GM21717 (cell line): ENCODE data around the gene PAK1.
A peak's percentile ranks its signal among the peaks of the same experiment; 100 is the strongest.
"Not testable (repeated sequence)": the region's sequence is repeated elsewhere in the genome, so short reads cannot be mapped to it uniquely, and the experiment has no call there.

ENCODE experiments used
- ATAC-seq: cut with Tn5 transposase; IDR thresholded peaks from one replicate; pipeline ENCODE4 v1.9.1; 2021; ENCODE audit warnings: mild to moderate bottlenecking, moderate library complexity; ENCODE audit not compliant: unreplicated experiment

The PAK1 gene

DNA sequence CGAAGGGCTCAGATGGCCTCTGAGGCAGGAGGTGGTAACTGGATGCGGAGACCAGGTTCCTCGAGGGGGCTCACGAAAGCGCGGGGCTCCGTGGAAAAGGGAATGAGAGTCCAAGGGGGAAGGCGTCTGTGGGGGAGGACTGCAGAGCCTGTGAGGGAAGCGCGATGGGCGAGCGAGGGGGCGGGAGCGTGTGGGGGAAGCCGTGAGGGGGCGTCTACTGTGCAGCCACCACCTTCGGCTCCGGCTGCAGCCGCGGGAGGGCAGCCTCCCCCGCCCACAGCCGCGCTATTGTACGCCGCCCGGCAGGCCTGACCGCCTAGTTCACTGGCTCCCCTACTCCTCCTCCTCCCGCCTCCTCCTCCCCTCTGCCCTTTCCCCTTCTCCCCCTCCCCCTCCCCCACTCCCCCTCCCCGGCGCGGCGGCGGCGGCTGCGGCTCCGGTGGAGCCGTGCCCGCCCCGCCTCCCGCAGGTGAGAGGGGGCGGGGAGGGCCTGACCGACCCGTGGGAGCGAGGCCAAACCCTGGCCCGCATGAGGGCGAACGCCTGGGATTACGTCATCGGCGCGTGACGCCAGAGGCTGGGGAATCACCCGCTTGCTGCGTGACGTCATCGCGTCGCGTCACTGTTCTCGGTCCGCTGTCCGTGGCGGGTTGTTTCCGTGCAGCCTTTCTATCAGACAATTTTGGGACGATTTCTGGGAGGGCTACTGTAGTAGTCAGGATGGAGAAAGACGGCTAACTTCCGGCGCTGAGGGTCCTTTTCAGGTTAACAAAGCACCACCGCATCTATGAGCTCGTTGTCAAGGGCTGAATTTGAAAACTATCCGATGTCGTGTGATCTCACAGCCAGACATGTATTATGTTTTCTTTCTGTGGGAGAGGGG is at the start of gene PAK1:
Gene PAK1 (minus strand): TSS at position 294 of the 883 bp plus-strand sequence. CDS start 81,574 bp downstream, outside the sequence.
- ATAC-seq = peak; percentile 51

DNA sequence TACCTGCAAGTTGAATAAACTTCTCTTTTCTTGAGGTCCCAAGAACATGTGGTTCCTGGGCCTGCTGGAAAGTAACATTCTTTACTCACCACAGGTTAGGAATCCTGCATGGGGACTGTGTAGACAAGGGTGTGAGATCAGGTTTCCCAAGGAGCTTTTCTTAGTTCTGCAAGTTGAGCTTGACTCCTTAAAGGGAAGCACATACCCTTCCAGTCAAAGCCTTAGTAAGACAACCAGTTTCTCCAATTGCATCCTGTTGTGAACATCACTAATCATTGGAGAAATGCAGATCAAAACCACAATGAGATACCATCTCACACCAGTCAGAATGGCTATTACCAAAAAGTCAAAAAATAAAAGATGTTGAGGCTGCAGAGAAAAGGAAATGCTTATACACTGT is 48.3 kb upstream of the PAK1 start:
- ATAC-seq = no peak

DNA sequence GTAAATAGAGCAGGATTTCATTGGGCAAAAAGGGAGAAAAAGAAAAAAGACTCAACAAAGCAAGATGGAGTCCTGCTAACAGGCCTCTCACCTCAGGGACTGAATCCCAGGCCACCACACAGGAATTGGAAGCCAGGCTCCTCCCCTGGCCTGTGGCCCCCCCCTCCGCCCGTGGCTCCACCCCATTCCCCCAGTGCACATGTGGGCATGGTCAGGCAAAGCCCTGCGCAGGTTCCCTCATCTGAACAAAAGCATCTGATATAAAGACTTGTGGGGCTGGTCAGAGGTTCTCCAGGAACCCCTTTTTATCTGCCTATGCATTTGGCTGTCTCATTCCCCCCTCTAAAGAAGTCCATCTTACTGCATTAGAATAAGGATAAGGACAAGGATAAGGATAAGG is 46.0 kb upstream of the PAK1 start:
- ATAC-seq = no peak

DNA sequence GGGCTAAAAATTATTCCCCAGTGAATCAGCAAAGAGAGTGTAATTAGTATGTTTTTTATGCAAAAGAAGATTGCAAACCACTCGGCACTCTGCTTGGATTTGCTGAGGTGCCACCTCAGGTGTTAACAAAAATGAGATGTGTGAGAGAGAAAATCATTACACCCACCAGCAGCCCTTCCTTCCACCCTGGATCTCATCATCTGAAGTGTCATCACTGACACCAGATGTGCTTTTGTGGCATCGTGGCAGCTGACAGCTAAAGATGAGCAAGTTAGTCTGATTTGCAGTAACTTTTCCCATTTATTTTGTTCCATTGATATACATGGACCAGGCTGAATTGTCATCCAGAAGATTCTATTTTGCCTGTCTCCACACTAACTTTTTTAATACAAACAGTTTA is 44.6 kb upstream of the PAK1 start:
- ATAC-seq = no peak

DNA sequence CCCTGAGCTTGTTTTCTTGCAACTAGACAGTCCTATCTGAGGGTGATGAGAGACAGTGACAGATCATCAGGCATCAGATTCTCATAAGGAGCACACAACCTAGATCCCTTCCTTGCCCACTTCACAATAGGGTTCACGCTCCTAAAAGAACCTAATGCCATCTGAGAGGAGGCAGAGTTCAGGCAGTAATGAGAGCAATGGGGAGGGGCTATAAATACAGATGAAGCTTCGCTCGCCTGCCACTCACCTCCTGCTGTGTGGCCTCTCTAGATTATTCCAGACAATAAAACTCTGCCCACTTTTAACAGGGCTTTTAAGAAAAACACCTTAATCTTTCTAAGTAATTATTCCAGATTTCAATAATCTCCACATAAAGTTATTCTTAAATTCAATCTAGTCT is 43.9 kb upstream of the PAK1 start:
- ATAC-seq = no peak

DNA sequence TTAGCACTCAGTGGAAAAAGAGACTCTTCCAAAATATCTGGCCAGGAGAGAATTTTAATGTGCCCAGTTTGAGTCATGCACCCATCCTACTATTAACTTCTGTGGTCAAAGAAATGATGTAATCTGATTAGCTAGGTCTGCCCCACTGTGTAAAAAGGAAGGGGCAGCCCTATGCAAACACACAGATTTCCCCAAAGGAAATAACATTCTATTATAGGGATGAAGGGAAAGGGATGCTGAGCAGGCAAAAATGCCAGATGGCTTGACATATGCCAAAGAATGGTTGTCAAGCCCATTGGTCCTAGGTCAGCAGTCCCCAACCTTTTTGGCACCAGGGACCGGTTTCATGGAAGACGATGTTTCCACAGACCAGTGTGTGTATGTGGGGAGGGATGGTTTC is 43.3 kb upstream of the PAK1 start:
- ATAC-seq = no peak

DNA sequence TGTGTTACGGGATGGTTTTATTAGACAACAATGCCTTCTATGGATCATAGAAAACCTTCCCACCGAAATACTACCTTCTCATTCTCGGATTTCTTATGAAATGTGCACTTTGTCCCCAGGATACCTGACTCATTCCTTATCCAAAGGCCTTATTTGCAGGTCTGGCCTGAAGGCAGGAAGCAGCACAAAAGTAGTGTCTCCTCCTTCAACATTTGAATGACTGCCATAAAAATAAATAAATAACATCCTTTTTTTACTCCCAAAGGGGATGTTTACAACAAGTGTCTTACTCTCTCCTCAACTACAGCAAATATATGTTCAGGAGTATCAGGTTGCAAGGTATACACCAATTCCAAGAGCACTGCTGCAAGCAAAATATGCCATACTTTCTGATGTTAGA is 41.6 kb upstream of the PAK1 start:
- ATAC-seq = no peak

DNA sequence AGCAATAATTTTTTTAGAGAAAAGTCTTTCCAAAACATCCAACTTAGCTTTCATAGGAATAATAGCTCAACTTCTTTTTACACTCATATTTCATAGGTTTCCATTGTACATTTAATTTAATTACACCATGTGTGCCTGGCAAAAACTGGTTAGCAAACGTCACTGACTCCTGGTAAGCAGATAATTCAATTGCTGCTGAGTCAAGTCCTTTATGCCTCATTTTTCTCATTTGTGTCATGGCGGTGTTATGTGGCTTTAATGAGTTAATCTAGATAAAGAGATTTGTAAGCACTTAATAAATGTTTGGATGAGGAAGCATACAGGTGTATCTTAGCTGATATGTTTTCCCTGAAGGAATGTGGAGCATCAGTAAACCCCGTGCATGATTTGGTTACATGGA is 41.2 kb upstream of the PAK1 start:
- no peak for ATAC-seq

DNA sequence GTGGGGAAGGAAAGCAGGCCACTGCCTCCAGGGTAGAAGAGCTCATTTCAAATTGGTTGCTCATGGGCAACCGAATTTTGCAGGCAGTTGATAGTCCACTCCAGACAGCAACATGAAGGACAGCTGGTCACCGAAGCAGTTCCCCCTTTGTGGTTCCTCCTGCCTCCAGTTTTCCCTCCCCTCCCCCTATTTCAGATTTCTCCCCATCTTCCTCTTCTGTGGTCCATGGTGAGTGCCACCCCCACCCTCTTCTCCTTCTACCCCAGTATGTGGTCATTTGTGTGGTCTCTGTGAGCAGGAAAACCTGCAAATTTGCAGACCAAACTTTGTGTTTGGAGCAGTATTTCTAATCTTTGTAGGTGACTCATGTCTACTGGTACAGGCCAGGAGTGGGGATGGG is 38.2 kb upstream of the PAK1 start:
- no peak for ATAC-seq

DNA sequence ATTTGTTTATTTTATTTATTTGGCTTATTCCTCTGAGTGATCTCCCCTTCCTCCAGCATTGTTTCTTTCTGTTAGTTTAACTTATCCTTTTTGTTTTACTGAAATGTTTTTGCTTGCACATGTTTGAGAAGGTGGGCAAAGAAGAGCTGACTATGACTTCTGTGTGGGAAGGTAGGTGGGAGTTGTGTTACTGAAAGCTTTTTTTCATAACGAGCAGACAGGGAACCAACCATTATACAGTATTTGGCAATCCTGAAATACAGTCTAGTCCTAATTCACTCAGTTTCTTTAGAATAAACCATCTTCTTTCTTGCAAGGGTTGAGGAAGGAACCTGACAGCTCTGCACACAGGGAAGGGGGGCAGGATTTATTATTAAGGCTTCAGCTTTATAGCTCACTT is 37.0 kb upstream of the PAK1 start:
- no peak for ATAC-seq

DNA sequence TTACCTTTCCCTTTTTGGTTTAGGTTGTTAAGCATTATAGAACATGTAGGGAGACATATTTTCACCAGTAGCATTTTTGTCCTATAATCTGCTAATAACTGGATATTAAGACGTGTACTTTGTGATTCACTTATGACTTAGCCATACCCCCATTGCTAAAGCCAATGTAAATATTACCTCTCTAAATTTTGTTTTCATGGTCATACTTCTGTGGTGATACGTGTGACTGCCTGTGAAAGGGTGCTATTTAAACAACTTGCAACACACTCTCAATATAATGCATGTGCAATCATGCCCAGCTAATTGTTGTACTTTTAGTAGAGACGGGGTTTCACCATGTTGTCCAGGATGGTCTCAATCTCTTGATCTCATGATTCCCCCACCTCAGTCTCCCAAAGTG is 36.2 kb upstream of the PAK1 start:
- ATAC-seq = no peak

DNA sequence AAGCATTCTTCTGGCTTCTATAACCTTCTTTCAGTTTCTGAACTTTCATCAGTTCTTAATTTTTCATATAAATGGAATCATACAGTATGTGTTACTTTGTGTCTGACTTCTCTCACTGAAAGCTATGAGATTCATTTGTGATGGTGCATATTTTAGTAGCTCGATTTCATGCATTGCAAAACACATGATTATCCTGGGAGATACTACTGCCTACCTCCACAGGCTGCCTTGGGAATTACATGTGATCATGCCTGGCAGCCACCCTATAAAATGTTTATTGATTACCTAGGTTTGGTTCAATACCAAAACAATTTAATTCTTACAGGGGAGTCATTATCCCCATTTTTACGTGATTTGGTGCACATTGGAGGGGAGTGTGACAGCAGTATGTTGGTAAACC is 34.1 kb upstream of the PAK1 start:
- no peak for ATAC-seq

DNA sequence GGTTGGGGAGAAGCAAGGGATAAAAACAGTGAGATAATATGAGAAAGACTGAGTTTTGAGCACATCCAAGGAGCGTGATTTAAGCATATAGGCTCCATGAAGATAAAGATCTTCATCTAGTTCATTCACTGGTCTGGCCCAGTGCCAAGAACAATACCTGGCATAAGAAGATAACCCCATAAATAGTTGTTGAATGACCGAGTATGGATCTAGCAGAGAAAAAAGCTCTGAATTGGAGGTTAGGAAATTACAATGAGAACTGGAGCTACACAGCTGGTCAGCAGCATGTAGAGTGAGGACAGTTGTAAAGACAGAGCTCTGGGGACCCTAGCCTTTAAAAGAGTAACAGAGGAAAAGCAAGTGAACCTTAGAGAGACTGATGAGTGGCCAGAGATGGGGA is 33.0 kb upstream of the PAK1 start:
- ATAC-seq = no peak

DNA sequence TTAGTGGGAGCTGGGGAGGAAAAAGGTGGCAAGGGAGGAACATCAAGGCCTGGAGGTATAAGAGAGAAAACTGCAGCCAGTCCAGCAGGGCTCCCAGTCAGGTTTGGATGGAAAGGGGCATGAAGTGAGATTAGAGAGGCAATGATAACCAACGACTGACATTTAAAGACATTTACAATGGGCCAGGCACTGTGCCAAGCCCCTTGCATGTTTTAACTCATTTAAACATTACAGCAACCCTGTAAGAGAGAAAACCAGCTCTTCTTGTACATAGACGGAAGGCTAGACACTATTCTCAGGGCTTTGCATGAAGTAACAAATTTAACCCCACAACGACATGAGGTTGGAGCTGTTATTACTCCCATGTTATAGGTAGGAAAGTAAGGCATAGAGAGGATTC is 32.1 kb upstream of the PAK1 start:
- ATAC-seq = no peak

DNA sequence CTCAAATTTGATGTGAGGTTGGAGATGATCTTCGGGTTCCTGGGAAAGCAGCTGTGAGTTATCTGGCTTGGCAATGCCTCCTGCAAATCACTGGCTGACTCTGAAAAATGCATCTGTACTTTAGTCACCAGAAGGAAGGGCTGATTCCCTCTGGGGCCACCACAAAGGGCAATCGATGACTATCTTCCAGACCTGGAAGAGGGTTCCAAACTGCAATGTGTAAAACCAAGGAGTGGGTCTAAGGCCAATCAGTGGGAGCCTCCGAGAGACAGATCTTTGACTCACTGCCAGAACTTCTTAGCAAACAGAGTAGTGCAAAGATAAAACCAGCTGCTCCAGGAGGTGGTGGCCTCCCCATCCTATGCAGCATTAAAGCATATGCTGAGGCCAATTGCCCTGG is 29.1 kb upstream of the PAK1 start:
- ATAC-seq = no peak

DNA sequence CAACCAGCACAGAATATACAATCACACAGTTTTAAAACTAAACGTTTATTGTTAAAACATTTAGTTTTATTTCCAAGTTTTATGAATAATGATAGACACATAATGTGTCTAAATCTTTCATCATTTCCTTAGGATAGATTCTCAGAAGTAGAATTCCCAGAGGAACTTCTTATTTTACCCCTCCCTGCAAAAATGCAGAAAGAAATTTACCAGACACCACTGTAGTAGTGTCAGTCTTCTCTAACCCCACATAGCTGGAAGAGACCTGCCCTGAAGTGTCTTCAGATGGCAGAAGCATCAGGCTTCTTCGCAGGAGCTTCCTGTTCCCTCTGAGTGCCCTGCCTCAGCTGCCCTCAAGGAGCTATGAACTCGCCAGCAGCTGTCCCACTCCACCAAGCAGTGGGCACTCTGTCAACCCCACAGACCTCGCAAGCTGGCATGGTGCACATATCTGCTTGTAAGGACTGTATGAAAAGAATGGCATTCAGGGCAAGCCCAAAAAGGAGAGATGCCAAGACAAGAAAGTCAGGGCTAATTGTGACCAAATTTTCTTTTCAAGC is 28.5 kb upstream of the PAK1 start:
- no peak for ATAC-seq

DNA sequence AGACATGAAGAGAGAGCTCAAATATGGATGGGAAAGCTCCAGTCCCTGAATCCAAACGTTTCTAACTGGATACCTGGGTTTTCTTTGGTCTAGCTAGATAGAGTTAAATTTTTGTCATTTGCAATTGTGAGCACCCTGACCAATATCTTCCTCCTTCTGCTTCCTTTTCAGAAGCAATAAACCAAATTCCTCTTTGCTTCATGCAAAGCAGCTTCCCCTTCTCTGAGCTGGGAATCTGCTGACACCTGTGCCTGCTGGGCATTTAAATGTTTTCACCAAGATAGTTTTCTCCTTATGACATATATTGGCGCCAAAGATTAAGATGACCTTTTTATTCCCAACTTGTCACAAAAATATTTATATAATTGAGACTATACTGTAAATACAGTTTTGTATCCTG is 27.9 kb upstream of the PAK1 start:
- ATAC-seq = no peak

DNA sequence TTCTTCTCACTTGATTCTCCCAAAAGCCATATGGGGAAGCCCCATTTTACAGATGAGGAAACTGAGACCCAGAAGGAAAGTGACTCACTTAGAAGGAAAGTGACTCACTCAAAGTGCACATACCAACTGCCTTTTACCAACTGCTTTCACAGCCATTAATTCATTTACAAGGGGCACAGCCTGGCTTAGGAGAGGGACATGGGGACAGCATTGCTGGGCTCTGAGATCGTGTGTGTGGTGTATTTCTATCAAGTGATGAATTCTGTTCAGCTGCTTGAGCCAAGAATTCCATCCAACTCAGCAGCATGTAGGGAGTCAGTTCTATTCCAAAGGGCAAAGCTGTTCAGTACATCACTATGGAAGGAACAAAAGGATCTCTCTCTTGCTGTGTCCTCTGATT is 23.5 kb upstream of the PAK1 start:
- ATAC-seq = no peak

DNA sequence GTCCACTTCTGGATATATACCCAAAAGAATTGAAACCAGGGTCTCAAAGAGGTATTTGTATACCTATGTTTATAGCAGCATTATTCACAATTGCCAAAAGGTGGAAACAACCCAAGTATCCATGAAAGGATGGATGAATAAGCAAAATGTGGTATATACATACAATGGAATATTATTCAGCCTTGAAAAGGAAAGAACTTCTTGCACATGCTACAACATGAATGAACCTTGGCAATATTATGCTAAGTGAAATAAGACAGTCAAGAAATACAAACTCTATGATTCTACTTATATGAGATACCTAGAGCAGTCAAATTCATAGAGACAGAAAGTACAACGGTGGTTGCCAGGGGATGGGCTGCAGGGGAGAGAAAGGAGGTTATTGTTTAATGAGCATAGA is 21.6 kb upstream of the PAK1 start:
- no peak for ATAC-seq

DNA sequence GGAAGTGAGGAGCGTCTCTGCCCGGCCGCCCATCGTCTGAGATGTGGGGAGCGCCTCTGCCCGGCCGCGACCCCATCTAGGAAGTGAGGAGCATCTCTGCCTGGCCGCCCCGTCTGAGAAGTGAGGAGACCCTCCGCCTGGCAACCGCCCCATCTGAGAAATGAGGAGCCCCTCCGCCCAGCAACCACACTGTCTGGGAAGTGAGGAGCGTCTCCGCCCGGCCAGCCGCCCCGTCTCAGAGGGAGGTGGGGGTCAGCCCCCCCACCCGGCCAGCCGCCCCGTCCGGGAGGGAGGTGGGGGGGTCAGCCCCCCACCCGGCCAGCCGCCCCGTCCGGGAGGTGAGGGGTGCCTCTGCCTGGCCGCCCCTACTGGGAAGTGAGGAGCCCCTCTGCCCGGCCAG is 16.1 kb upstream of the PAK1 start:
- not testable (repeated sequence) for ATAC-seq

DNA sequence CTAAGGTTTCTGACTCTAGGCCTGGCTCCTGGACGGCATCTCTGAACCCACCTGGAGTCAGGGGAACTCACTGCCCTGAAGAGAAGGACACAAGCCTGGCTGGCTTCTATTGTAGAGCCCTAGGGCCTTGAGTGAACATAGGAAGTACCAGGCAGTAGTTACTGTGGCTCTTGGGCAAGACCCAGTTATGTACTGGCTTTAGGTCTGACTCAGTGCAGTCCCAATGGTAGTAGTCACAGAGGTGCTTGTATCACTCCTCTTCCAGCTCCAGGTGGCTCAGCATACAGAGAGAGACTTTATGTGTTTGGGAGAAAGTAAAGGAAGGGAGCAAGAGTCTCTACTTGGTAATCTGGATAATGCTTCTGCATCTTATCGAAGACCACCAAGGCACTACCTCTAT is 13.9 kb upstream of the PAK1 start:
- no peak for ATAC-seq

DNA sequence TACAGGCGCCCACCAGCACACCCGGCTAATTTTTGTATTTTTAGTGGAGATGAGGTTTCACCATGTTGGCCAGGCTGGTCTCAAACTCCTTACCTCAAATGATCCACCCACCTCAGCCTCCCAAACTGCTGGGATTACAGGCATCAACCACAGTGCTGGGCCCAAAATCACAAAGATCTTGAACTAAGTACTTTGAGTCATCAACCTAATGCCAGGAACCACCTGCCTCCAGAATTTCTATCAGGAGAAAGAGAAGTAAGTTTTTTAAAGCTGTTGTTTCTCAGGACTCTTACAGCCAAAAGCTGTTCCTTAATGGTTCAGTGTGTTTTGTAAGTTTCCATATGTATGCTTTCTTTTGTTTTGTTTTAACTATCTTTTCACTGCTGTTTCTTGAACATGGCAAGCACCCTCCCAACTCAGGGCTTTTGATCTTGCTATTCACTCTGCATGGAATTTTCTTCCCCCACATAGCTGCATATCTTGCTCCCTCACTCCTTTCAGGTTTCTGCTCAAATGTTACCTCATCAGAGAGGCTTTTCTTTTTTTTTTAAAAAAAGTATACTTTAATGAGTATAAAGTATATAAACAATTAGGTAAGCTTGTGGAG is 6.0 kb upstream of the PAK1 start:
- no peak for ATAC-seq
